Transverse colon (tissue), 4 donors: ENCODE data around the gene C1orf198. TPM values are rescaled to one million over a fixed set of nuclear protein-coding genes. Genes with fewer than 3 reads are reported as not detected.
A peak's percentile ranks its signal among the peaks of the same experiment; 100 is the strongest.

Source experiments
- DNase-seq: peaks from one replicate; pipeline ENCODE4 v3.0.0-alpha.2; 2019
- H3K27ac ChIP-seq, 4 donors: fragments of 200-600 bp; sonication (generic); 2 replicates each; pipeline ENCODE4 v1.5.1; 2016 to 2018; ENCODE audit warnings: inconsistent platforms in 4 of 4
- H3K27me3 ChIP-seq: fragments of 200-600 bp; sonication (generic); 2 replicates; pipeline ENCODE4 v1.5.1; 2017; ENCODE audit warnings: inconsistent platforms
- H3K36me3 ChIP-seq, 4 donors: fragments of 200-600 bp; sonication (generic); 2 replicates each; pipeline ENCODE4 v1.5.1; 2017 to 2019; ENCODE audit warnings: inconsistent platforms in 4 of 4
- H3K4me1 ChIP-seq, 4 donors: fragments of 200-600 bp; sonication (generic); 2 replicates each; pipeline ENCODE4 v1.5.1; 2017 to 2020; ENCODE audit warnings: inconsistent platforms in 4 of 4
- H3K4me3 ChIP-seq, 4 donors: fragments of 200-600 bp; sonication (generic); 1 replicate in 1 of 4; 2 replicates in 3 of 4; pipeline versions ENCODE4 v1.5.1 to v1.6.1; 2017 to 2019; ENCODE audit warnings: inconsistent platforms in 4 of 4
- H3K9me3 ChIP-seq, 2 donors: fragments of 200-600 bp; sonication (generic); 2 replicates each; pipeline ENCODE4 v1.5.1; 2017 to 2019; ENCODE audit warnings: inconsistent platforms in 2 of 2
- EP300 ChIP-seq: sonication (generic); formaldehyde crosslinking; IDR thresholded peaks from one replicate; pipeline ENCODE4 v1.6.1; 2017; ENCODE audit warnings: antibody characterized with exemption, low read depth
- POLR2A ChIP-seq: fragments of 450-650 bp; IDR thresholded peaks from one replicate; pipeline ENCODE4 v1.6.1; 2016; ENCODE audit warnings: antibody characterized with exemption, mild to moderate bottlenecking, moderate library complexity
- POLR2AphosphoS5 ChIP-seq, 3 donors: sonication (generic); formaldehyde crosslinking; IDR thresholded peaks; one replicate each; pipeline ENCODE4 v1.6.1; 2016; ENCODE audit warnings: antibody characterized with exemption in 3 of 3
- WGBS, 2 donors: methylation state at CpG; one replicate each; pipeline ENCODE4 v1.1.5; 2018; ENCODE audit warnings: low coverage in 1 of 2; 5-methylcytosine and 5-hydroxymethylcytosine counted together
- in situ Hi-C, 4 donors: fragments of 200-750 bp; cut with MboI; loops; one replicate each; pipeline versions ENCODE4 v1.15.0 to v1.15.1; 2017; ENCODE audit warnings: low sequenced_read_pairs in 3 of 4, low pct_ligation_motif_present in 1 of 4, low pct_unique_long_range_greater_than_20kb in 1 of 4
- intact Hi-C: fragments of 100-400 bp; cut with DNase I; formaldehyde crosslinking; loops from one replicate; pipeline ENCODE4 v1.15.1; 2023; ENCODE audit warnings: low total_unique reads
- total RNA-seq, 4 donors: library from RNA; depleted of rRNA; stranded (reverse); fragments of >200 nt; gene quantifications; one replicate each; pipeline ENCODE4 v1.1.0, GENCODE V29; 2016
- TF ChIP-seq, protein P1 (sequence below), 5 experiments: fragments of 200-600 bp in 3 of 5; fragments of 450-650 bp in 2 of 5; sonication (generic) in 3 of 5; IDR thresholded peaks; 1 replicate in 2 of 5; 2 replicates in 3 of 5; pipeline ENCODE4 v1.5.1; 2016 to 2017; ENCODE audit warnings: antibody characterized with exemption in 5 of 5, inconsistent platforms in 3 of 5, mild to moderate bottlenecking in 2 of 5, moderate library complexity in 1 of 5

C1orf198 gene
- total RNA-seq, 4 donors from 2014 or later = 10.8 to 26.7 (median 18.2) TPM

DNA sequence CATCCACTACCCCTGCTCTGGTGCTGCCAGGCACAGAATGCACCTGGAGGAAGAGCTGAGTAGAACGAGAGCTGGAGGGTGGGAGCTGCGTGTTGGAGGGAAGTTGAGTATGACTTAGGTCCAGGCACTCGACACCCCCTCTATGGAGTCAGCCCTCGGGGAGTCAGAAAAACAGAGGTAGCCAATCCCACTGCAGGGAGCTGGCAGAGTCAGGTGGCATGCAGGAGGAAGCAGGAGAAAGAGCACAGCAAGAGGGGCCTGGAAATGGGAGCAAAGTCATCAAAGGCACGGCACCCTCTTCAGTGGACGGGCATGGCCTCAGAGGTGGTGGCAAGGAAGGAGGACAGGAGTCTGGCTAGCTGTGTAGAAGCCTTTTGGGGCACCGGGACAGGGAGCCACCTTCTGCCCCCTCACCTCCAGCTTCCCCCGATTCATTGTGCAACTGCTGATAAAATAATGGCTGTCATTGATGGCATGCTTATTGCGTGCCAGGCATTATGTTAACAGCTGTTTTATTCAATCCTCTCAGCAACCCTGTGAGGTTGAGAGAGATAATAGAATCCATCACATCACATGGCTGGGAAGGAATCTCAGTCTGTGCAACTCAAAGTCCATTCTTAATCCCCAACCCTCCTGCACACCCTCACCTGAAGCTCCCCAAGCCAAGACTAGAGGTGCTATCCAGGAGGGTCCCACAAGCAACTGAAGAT lies 42.0 kb downstream of the C1orf198 start:
- Histone ChIP-seq H3K4me3 (no peak overlapping the region), H3K27ac (no peak overlapping the region), H3K27me3 (no peaks in the 10 kb centered on the region), H3K36me3 (no peaks in the 10 kb centered on the region), H3K9me3 (no peaks in the 10 kb centered on the region), H3K4me1 (peaks cover 0 to 18% (median 13%) of the 10 kb centered on the region in 4 donors)
- TF ChIP-seq POLR2A (no peak), POLR2AphosphoS5 (IDR thresholded peaks at IDR 0.05) (no peak), EP300 (no peak)
- TF ChIP-seq, protein P1, sequence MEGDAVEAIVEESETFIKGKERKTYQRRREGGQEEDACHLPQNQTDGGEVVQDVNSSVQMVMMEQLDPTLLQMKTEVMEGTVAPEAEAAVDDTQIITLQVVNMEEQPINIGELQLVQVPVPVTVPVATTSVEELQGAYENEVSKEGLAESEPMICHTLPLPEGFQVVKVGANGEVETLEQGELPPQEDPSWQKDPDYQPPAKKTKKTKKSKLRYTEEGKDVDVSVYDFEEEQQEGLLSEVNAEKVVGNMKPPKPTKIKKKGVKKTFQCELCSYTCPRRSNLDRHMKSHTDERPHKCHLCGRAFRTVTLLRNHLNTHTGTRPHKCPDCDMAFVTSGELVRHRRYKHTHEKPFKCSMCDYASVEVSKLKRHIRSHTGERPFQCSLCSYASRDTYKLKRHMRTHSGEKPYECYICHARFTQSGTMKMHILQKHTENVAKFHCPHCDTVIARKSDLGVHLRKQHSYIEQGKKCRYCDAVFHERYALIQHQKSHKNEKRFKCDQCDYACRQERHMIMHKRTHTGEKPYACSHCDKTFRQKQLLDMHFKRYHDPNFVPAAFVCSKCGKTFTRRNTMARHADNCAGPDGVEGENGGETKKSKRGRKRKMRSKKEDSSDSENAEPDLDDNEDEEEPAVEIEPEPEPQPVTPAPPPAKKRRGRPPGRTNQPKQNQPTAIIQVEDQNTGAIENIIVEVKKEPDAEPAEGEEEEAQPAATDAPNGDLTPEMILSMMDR (IDR thresholded peaks at IDR 0.05) = no peak
- in situ Hi-C loops = no loop called here
- 84 to 91% methylated on average over 5 to 9 of the region's 9 CpGs for WGBS, 2 donors
- intact Hi-C loops = no loop called here
- DNase-seq = no peak

DNA sequence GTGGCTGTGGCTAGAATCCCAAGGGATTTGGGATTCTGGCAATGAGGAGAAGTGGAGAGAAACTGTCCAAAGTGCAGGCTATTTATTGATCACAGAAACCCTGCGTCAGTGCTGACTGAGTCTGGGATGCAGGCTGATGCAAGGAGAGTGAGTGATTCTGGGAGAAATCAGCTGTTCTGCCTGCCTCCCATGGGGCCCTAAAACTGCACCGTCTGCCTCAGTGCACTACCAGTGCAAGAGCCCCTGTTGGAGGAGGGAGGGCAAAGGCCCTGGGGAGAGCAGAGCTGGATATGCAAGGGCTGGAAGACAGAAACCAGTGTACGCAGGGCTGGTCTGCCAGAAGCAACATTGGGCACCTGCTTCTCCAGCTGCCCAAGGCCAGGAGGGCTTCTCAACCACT lies 42.6 kb downstream of the C1orf198 start:
- no peaks in the 10 kb centered on the region for H3K9me3 ChIP-seq
- no peaks in the 10 kb centered on the region for H3K27me3 ChIP-seq
- TF ChIP-seq, protein P1 (IDR thresholded peaks at IDR 0.05) = no peak
- no peak for TF ChIP-seq POLR2A
- no peaks in the 10 kb centered on the region for H3K36me3 ChIP-seq
- WGBS, 2 donors = 79 to 80% methylated on average over 3 of the region's 3 CpGs
- in situ Hi-C loops = no loop called here
- H3K4me3 ChIP-seq = no peak overlapping the region
- H3K4me1 ChIP-seq = peaks cover 0 to 18% (median 13%) of the 10 kb centered on the region in 4 donors
- intact Hi-C loops = no loop called here
- peak overlapping the region in 1 of 4 donors; percentile 18 for H3K27ac ChIP-seq
- DNase-seq = no peak

DNA sequence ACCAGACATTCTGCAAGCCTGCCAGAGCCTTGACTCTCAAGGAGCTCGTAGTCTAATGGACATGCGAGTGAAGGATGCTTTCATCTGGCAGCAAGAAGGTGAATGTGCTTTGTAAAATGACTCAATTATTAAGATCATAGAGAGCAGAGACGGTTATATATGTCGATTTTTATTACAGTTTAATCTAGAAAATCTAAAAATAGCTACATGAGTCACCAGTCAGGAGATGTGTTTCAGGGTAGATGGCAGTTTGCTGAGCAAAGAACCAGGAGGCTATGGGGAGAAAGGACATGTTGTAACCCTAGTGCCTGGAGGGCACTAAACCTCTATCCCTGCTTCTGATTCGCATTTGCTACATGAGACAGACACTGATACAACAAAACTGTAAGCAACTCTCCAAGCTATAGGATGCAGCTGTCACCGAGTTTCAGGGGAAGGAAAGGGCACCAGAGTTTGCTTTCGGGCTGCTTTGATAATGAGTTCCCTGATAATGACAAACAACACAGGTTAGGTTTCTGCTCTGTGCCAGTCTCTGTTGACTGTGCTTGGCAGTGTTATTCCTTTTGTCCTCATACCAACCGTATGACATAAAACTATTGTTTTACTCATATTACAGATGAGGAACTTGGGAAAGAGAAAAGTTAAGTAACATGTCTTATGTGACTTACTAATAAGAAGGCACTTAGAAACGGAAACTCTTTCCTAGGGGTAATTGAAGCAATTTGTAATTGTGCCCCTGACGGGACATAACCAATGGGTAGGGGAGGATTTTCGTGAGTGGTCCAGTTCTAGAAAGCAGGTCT lies 43.2 kb downstream of the C1orf198 start:
- TF ChIP-seq POLR2AphosphoS5 (IDR thresholded peaks at IDR 0.05) = no peak
- TF ChIP-seq EP300 = no peak
- TF ChIP-seq, protein P1 (IDR thresholded peaks at IDR 0.05) = no peak
- no peak for TF ChIP-seq POLR2A
- WGBS, 2 donors = 40 to 52% methylated on average over 8 to 11 of the region's 11 CpGs
- no peaks in the 10 kb centered on the region for H3K36me3 ChIP-seq
- H3K4me1 ChIP-seq = peaks cover 0 to 18% (median 13%) of the 10 kb centered on the region in 4 donors
- no peaks in the 10 kb centered on the region for H3K27me3 ChIP-seq
- H3K27ac ChIP-seq = peak overlapping the region in 1 of 4 donors; percentile 18
- in situ Hi-C loops (loop anchor here in 2 of 4 donors (25.0 kb wide), 1 partner anchor 87 kb away; no protein-coding TSS in a partner anchor), intact Hi-C loops (no loop called here)
- no peaks in the 10 kb centered on the region for H3K9me3 ChIP-seq
- H3K4me3 ChIP-seq = no peak overlapping the region
- no peak for DNase-seq

DNA sequence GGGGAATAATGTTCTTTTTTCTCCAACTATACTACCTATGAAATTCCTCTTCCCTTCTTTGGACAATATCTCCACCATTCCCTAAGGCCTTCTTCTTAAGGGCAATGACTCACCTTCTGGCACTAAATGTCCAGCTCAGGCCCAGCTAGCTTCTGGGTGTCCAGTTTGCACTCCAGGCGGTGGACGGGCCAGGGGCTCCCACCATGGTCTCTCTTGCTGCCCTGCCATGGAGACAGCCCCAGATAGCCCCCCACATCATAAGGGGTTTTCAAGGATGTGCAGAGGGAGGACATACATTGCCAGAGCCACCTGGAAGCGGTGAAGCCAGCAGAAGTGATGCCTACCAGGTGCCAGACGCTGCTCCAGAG lies 43.8 kb downstream of the C1orf198 start:
- TF ChIP-seq, protein P1 (IDR thresholded peaks at IDR 0.05) = no peak
- TF ChIP-seq POLR2A (no peak), EP300 (no peak), POLR2AphosphoS5 (IDR thresholded peaks at IDR 0.05) (no peak)
- WGBS, 2 donors = 83 to 89% methylated on average over 1 to 4 of the region's 4 CpGs
- Histone ChIP-seq H3K9me3 (no peaks in the 10 kb centered on the region), H3K4me1 (peaks cover 0 to 18% (median 13%) of the 10 kb centered on the region in 4 donors), H3K4me3 (no peak overlapping the region), H3K27ac (no peak overlapping the region), H3K27me3 (no peaks in the 10 kb centered on the region), H3K36me3 (no peaks in the 10 kb centered on the region)
- intact Hi-C loops = no loop called here
- in situ Hi-C loops = loop anchor here in 2 of 4 donors (25.0 kb wide), 1 partner anchor 88 kb away; no protein-coding TSS in a partner anchor
- no peak for DNase-seq
